Muscle of leg (tissue), 16 donors: ENCODE data around the gene TRIM2. TPM values are rescaled to one million over a fixed set of nuclear protein-coding genes. Genes with fewer than 3 reads are reported as not detected.
"Not testable (repeated sequence)": the region's sequence is repeated elsewhere in the genome, so short reads cannot be mapped to it uniquely, and the experiment has no call there.

ENCODE experiments used
- DNase-seq: peaks from one replicate; pipeline ENCODE4 v3.0.0; 2013
- H3K27ac ChIP-seq: one replicate; pipeline ENCODE4 v1.5.1; 2013; ENCODE audit warnings: mild to moderate bottlenecking, low read length, control low read depth
- H3K27me3 ChIP-seq: one replicate; pipeline ENCODE4 v1.6.1; 2013; ENCODE audit warnings: low read length; ENCODE audit not compliant: control insufficient read depth, insufficient read depth
- H3K36me3 ChIP-seq: one replicate; pipeline ENCODE4 v1.6.1; 2013; ENCODE audit warnings: low read length; ENCODE audit not compliant: control insufficient read depth, insufficient read depth
- H3K4me1 ChIP-seq: one replicate; pipeline ENCODE4 v1.6.1; 2013; ENCODE audit warnings: low read length; ENCODE audit not compliant: control insufficient read depth, insufficient read depth
- H3K4me3 ChIP-seq: one replicate; pipeline ENCODE4 v1.5.1; 2013; ENCODE audit warnings: low read length, control low read depth
- H3K9me3 ChIP-seq: replicated peaks from 2 replicates; pipeline ENCODE4 v1.6.1; 2013; ENCODE audit warnings: low read depth, low read length; ENCODE audit not compliant: control insufficient read depth
- WGBS: methylation state at CpG from one replicate; pipeline ENCODE4 v1.1.5; 2013; ENCODE audit warnings: missing lambda C conversion rate; ENCODE audit not compliant: insufficient coverage; 5-methylcytosine and 5-hydroxymethylcytosine counted together
- long read RNA-seq, 11 donors: transcript quantifications; one replicate each; lab custom pipeline, GENCODE V29; 2026
- polyA plus RNA-seq, 8 donors: library from polyadenylated mRNA; unstranded; fragments of 120-200 nt; gene quantifications; one replicate each; pipeline versions ENCODE4 v1.2.1 to v1.2.3, GENCODE V29; 2013; ENCODE audit warnings: inconsistent platforms in 1 of 8, low replicate concordance in 1 of 8; ENCODE audit not compliant: insufficient read length in 8 of 8, insufficient read depth in 1 of 8
- total RNA-seq: library from RNA; stranded (reverse); fragments of 120-200 nt; gene quantifications from one replicate; pipeline ENCODE4 v1.2.4, GENCODE V29; 2013

The TRIM2 gene
- total RNA-seq (29.8 TPM), polyA plus RNA-seq (10 to 100 TPM; 13.7 to 32.8 (median 20.6) TPM)
- long read RNA-seq, donor 1, full-length matches to known transcripts = 1 of 1 reads
- long read RNA-seq, donor 1, partial matches to known transcripts = 0 of 1 reads
- long read RNA-seq, donor 1, other reads (novel, unspliced or antisense) = 0 of 1 reads
- long read RNA-seq, donor 2 = 0 reads
- long read RNA-seq, donor 3 = 0 reads
- long read RNA-seq, donor 4 = 0 reads
- long read RNA-seq, donor 5, partial matches to known transcripts = 9 of 10 reads
- long read RNA-seq, donor 5, other reads (novel, unspliced or antisense) = 0 of 10 reads
- long read RNA-seq, donor 6, full-length matches to known transcripts = 1 of 1 reads
- long read RNA-seq, donor 6, partial matches to known transcripts = 0 of 1 reads
- long read RNA-seq, donor 6, other reads (novel, unspliced or antisense) = 0 of 1 reads
- long read RNA-seq, donor 7 = 0 reads
- long read RNA-seq, donor 8, partial matches to known transcripts = 0 of 1 reads
- long read RNA-seq, donor 8, other reads (novel, unspliced or antisense) = 0 of 1 reads
- long read RNA-seq, donor 9 = 0 reads
- long read RNA-seq, donor 10, full-length matches to known transcripts = 2 of 2 reads
- long read RNA-seq, donor 10, partial matches to known transcripts = 0 of 2 reads
- long read RNA-seq, donor 10, other reads (novel, unspliced or antisense) = 0 of 2 reads
- long read RNA-seq, donor 11 = 0 reads

- H3K4me1 ChIP-seq = peaks cover 10% of the 10 kb centered on the region
- H3K9me3 ChIP-seq = no peaks in the 10 kb centered on the region
- peaks cover 2% of the 10 kb centered on the region for H3K27me3 ChIP-seq
- H3K4me3 ChIP-seq = peak within 1 kb of the TSS; percentile 23
- DNase-seq = peak; percentile 96
- WGBS = 8% methylated on average over 8 of the region's 11 CpGs
- peak within 1 kb of the TSS; percentile 63 for H3K27ac ChIP-seq
- no peaks in the 10 kb centered on the region for H3K36me3 ChIP-seq
Observed at GRCh38 chr4:153204247-153204671, at the start of gene TRIM2. Gene TRIM2, plus strand, starts transcription at chr4:153204443. Its CDS starts 88 bp downstream, at chr4:153204531.

GRCh38 chr4:153155686-153156085 is 48.6 kb upstream of the TRIM2 start:
- Histone ChIP-seq H3K4me1 (peaks cover 21% of the 10 kb centered on the region), H3K27me3 (peaks cover 14% of the 10 kb centered on the region), H3K27ac (no peak overlapping the region), H3K36me3 (no peaks in the 10 kb centered on the region), H3K9me3 (no peaks in the 10 kb centered on the region), H3K4me3 (no peak overlapping the region)
- WGBS = 56% methylated on average over 1 of the region's 1 CpG
- no peak for DNase-seq

GRCh38 chr4:153156263-153156662 is 48.0 kb upstream of the TRIM2 start:
- peaks cover 14% of the 10 kb centered on the region for H3K27me3 ChIP-seq
- no peak overlapping the region for H3K27ac ChIP-seq
- H3K4me3 ChIP-seq = no peak overlapping the region
- H3K36me3 ChIP-seq = no peaks in the 10 kb centered on the region
- WGBS = no CpG with 5 or more reads among the region's 4 CpGs
- no peaks in the 10 kb centered on the region for H3K9me3 ChIP-seq
- H3K4me1 ChIP-seq = peaks cover 21% of the 10 kb centered on the region
- DNase-seq = no peak

GRCh38 chr4:153156721-153157120 is 47.5 kb upstream of the TRIM2 start:
- Histone ChIP-seq H3K27me3 (peaks cover 14% of the 10 kb centered on the region), H3K4me1 (peaks cover 24% of the 10 kb centered on the region), H3K27ac (no peak overlapping the region), H3K4me3 (no peak overlapping the region), H3K9me3 (no peaks in the 10 kb centered on the region), H3K36me3 (no peaks in the 10 kb centered on the region)
- WGBS = 22% methylated on average over 1 of the region's 5 CpGs
- DNase-seq = no peak

- peaks cover 7% of the 10 kb centered on the region for H3K4me1 ChIP-seq
- 88% methylated on average over 1 of the region's 4 CpGs for WGBS
- H3K27me3 ChIP-seq = peaks cover 9% of the 10 kb centered on the region
- no peaks in the 10 kb centered on the region for H3K36me3 ChIP-seq
- H3K4me3 ChIP-seq = no peak overlapping the region
- H3K27ac ChIP-seq = no peak overlapping the region
- DNase-seq = no peak
- H3K9me3 ChIP-seq = no peaks in the 10 kb centered on the region
Observed at GRCh38 chr4:153159016-153159415, 45.2 kb upstream of the TRIM2 start.

- no peaks in the 10 kb centered on the region for H3K9me3 ChIP-seq
- peak overlapping the region; percentile 20 for H3K27ac ChIP-seq
- no peak overlapping the region for H3K4me3 ChIP-seq
- no peaks in the 10 kb centered on the region for H3K36me3 ChIP-seq
- H3K27me3 ChIP-seq = peaks cover 7% of the 10 kb centered on the region
- peaks cover 3% of the 10 kb centered on the region for H3K4me1 ChIP-seq
- no CpG with 5 or more reads among the region's 5 CpGs for WGBS
- peak; percentile 73 for DNase-seq
Observed at GRCh38 chr4:153159728-153160221, 44.5 kb upstream of the TRIM2 start.

GRCh38 chr4:153160821-153161220 is 43.4 kb upstream of the TRIM2 start:
- Histone ChIP-seq H3K36me3 (no peaks in the 10 kb centered on the region), H3K27me3 (peaks cover 2% of the 10 kb centered on the region), H3K27ac (no peak overlapping the region), H3K9me3 (no peaks in the 10 kb centered on the region), H3K4me1 (peaks cover 3% of the 10 kb centered on the region), H3K4me3 (no peak overlapping the region)
- DNase-seq = peak; percentile 46
- WGBS = 42% methylated on average over 3 of the region's 4 CpGs

GRCh38 chr4:153161226-153161963 is 42.8 kb upstream of the TRIM2 start:
- no peaks in the 10 kb centered on the region for H3K36me3 ChIP-seq
- no peak overlapping the region for H3K27ac ChIP-seq
- no peaks in the 10 kb centered on the region for H3K9me3 ChIP-seq
- peaks cover 3% of the 10 kb centered on the region for H3K4me1 ChIP-seq
- no peak overlapping the region for H3K4me3 ChIP-seq
- WGBS = 36% methylated on average over 2 of the region's 7 CpGs
- H3K27me3 ChIP-seq = peaks cover 2% of the 10 kb centered on the region
- DNase-seq = peak; percentile 75

- DNase-seq, H3K9me3 ChIP-seq, H3K36me3 ChIP-seq, H3K27me3 ChIP-seq, H3K4me1 ChIP-seq, H3K4me3 ChIP-seq, H3K27ac ChIP-seq: not testable (repeated sequence)
- WGBS = no CpG with 5 or more reads among the region's 5 CpGs
Observed at GRCh38 chr4:153165236-153165635, 39.0 kb upstream of the TRIM2 start.
